Measurements from ENCODE around the gene DIAPH2.

GRCh38 chrX:97504431-97504830 is 819.8 kb downstream of the DIAPH2 start:
- TF ChIP-seq EZH2phosphoT487 (IDR thresholded peaks at IDR 0.05; ENCODE audit: insufficient read depth, low read depth): no peak
- TF ChIP-seq EZH2 (IDR thresholded peaks at IDR 0.05; ENCODE audit: insufficient read depth, poor library complexity, severe bottlenecking): no peak

All from GM23248 (cell line).